Activated T-cell treated with anti-CD3 and anti-CD28 coated beads, Interleukin-2, amount 50 U/mL, for 1 hour (primary cell): ENCODE data around the gene ECSCR.
A peak's percentile ranks its signal among the peaks of the same experiment; 100 is the strongest.
"Not testable (repeated sequence)": the region's sequence is repeated elsewhere in the genome, so short reads cannot be mapped to it uniquely, and the experiment has no call there.

Experiments
- DNase-seq: peaks from one replicate; pipeline ENCODE4 v3.0.0-alpha.2; 2020

ECSCR gene

GRCh38 chr5:139443831-139444453 lies 18.6 kb downstream of the ECSCR start:
- no peak for DNase-seq

DNA sequence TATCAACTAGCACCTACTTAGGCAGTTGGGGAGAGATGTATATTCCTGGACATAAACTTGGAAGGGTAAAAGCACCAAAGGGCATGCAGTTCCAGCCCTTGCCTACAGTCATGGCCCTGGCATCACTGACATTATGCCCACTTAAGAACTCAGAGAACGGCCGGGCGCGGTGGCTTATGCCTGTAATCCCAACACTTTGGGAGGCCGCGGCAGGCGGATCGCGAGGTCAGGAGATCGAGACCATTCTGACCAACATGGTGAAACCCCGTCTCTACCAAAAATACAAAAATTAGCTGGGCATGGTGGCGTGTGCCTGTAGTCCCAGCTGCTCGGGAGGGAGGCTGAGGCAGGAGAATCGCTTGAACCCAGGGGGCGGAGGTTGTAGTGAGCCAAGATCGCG lies 22.1 kb downstream of the ECSCR start:
- not testable (repeated sequence) for DNase-seq

GRCh38 chr5:139439013-139439903 lies 23.3 kb downstream of the ECSCR start, which contains the start of gene DNAJC18:
Gene DNAJC18, minus strand, starts transcription at chr5:139439525. Its CDS starts 80 bp downstream, at chr5:139439445.
- peak; percentile 91 for DNase-seq

- DNase-seq = no peak
These were observed 23.9 kb downstream of the ECSCR start for GRCh38 chr5:139438707-139439012.

DNA sequence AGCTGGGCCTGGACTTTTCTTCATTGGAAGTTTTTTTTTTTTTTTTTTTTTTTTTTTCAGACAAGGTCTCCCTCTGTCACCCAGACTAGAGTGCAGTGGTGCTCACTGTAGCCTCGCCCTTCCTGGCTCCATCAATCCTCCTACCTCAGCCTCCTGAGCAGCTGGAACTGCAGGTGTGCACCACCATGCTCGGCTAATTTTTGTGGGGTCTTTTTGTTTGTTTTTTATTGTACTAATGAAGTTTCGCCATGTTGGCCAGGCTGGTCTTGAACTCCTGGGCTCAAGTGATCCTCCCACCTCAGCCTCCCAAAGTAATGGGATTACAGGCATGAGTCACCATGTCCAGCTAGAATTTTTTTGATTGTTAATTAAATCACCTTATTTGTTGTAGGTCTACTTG lies 26.9 kb downstream of the ECSCR start:
- DNase-seq = no peak

DNA sequence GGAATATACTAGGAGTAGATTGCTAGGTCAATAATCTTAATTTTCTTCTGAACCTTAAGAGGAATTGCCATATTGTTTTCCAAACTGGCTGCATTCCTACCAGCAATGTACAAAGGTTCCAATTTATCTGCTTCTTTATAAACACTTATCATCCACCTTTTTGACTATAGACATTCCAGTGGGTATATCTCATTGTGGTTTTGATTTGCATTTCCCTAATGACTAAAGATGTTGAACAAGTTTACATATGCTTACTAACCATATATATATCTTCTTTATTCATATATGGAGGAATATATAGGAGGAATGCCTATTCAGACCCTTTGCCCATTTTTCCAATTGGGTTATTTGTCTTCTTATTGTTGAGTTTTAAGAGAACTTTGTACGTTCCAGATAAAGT lies 30.8 kb downstream of the ECSCR start:
- DNase-seq = no peak

DNA sequence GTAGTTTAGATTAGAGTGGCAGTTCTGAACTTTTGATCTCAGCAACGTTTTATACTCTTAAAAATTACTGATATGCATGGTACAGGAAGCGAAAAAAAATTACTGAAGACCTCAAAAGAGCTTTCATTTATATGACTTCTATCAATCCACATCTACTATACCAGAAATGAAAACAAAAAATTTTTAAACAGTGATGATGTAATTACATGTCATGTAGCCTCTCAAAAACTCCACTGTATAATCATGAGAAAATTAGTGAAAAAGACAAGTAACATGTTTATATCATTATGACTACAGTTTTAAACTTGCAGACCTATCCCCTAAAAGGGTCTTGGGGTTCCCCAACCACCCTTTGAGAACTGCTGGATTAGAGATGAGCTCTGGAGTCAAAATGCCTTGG lies 32.5 kb downstream of the ECSCR start:
- no peak for DNase-seq

- no peak for DNase-seq
These were observed 36.2 kb downstream of the ECSCR start for GRCh38 chr5:139426203-139426885.

- DNase-seq = no peak
These were observed 37.0 kb downstream of the ECSCR start for GRCh38 chr5:139425497-139425896.

GRCh38 chr5:139422307-139422893 lies 40.1 kb downstream of the ECSCR start:
- DNase-seq = no peak

GRCh38 chr5:139419226-139420192 lies 43.0 kb downstream of the ECSCR start:
- DNase-seq = no peak

GRCh38 chr5:139418793-139419192 lies 43.8 kb downstream of the ECSCR start:
- no peak for DNase-seq

GRCh38 chr5:139417214-139417613 lies 45.3 kb downstream of the ECSCR start:
- no peak for DNase-seq

DNA sequence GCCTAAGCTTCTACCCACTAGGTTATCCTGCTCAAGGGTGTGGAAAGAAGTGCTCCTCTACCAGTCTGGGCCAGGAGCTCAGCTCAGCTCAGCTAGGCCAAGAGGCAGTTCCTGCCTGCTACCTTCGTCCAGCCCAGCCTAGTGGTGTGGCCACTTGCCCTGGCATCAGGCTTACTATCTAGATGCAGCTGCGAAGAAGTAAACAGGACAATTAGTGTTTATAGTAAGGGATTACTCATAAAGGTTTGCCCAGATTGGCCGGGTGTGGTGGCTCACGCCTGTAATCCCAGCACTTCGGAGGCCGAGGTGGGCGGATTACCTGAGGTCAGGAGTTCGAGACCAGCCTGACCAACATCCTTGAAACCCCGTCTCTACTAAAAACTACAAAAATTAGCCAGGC lies 45.9 kb downstream of the ECSCR start:
- DNase-seq = no peak

DNA sequence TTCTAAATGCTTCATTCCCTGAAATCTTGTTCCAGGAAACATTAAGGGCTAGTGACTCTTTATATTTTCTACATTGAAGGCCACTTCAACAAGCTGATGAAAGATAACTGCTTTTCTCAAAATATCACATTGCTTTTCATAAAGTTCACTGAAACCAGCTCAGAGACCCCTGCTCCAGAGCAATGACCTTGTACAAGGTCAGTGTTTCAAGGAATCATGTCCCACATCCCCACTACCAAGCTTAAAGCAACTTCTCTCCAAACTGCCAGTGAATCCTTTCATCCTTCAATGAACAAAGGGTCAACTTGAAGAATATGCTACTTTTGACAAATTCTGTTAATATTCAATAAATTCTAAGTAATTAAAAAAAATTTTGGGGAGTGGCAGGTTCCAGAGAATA lies 46.7 kb downstream of the ECSCR start:
- no peak for DNase-seq

DNA sequence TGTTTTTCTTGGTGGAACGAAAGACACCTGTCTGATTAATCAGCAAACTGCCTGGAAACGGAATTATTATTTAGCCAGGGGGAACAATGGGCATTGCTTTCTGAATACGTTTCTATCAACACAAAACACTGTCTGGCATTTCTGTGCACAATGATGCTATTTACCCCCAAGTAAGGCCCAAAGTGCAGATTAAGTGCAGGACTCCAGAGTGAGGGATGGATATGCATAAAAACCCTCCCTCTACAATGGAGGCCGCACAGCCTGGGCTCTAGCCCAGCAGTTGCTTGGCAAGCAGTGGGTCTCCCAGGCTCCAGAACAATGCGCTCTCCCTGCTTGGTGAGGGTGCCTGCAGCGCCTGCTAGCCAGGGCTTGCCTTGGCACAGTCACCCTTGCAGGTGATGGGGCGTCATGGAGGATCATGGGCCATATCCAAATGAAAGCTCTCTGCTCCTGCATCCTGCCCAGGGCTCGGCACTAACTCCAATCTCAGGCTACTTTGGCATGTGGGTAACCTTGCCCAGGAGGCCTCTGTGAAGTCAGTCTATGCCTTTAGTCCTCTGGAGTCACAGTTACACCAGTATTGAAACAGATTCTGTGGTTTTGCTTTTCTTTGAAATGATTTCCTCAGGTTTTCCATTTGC lies 47.2 kb downstream of the ECSCR start:
- no peak for DNase-seq

- DNase-seq = no peak
These were observed 47.9 kb downstream of the ECSCR start for GRCh38 chr5:139414581-139415130.

DNA sequence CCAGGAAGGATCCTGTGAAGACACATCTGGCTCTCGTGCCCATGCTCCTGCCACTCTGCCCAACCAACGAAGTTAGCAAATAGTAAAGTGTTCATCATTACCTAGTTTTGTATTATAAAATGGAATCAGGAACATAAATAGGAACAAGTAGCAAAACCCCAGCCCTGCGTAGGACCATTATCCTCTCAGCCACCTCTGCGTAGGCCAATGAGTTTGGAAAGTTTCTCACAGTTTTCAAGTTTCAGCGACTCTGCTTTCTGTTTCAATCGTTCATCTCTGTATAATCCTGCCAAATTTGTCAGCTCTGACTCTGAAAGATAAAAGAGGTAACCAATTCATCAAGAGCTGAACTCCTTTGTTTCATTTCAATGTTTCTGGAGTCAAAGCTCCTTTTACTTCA lies 48.6 kb downstream of the ECSCR start:
- DNase-seq = no peak

GRCh38 chr5:139413153-139413552 lies 49.4 kb downstream of the ECSCR start:
- no peak for DNase-seq

- DNase-seq = no peak
These were observed 51.3 kb downstream of the ECSCR start for GRCh38 chr5:139410993-139411828.
